LNCaP clone FGC (cell line): ENCODE data around the gene HERC4.
"Not testable (repeated sequence)": the region's sequence is repeated elsewhere in the genome, so short reads cannot be mapped to it uniquely, and the experiment has no call there.

ENCODE experiments used
- DNase-seq: peaks from one replicate; pipeline ENCODE4 v3.0.0-alpha.2; 2011; ENCODE audit warnings: low read depth
- H3K4me3 ChIP-seq: 2 replicates; pipeline ENCODE4 v1.5.1; 2011; ENCODE audit warnings: mild to moderate bottlenecking, low read depth, low read length, control low read depth
- CTCF ChIP-seq: IDR thresholded peaks from 2 replicates; pipeline ENCODE4 v1.5.1; 2012; ENCODE audit warnings: mild to moderate bottlenecking; ENCODE audit not compliant: control insufficient read depth, insufficient read depth; ENCODE audit errors: extremely low read depth

HERC4 gene

GRCh38 chr10:68027429-68027828, 47.7 kb downstream of the HERC4 start:
- TF ChIP-seq CTCF, result no peak
- DNase-seq, result no peak
- no peak overlapping the region for H3K4me3 ChIP-seq

GRCh38 chr10:68023292-68023691, 51.8 kb downstream of the HERC4 start:
- no peak for TF ChIP-seq CTCF

GRCh38 chr10:68022324-68022723, 52.8 kb downstream of the HERC4 start:
- not testable (repeated sequence) for DNase-seq, H3K4me3 ChIP-seq

More at GRCh38 chr10:68023292-68023691, 51.8 kb downstream of the HERC4 start:
- DNase-seq, result no peak
- H3K4me3 ChIP-seq, result no peak overlapping the region

DNA sequence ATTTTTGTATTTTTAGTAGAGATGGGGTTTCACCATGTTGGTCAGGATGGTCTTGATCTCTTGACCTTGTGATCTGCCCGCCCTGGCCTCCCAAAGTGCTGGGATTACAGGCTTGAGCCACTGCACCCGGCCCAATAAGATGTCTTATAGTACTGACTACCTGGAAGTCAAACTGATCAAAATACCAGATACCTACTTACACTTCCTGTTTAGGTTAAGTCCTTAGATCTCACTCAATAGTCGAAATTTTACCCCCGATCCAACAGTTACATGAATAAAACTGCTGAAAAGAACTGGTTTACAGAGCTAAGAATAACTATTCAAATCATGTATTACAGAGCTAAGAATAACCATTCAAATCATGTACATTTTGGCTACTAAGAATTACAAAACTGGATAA, 58.6 kb downstream of the HERC4 start:
- DNase-seq, H3K4me3 ChIP-seq: not testable (repeated sequence)

DNA sequence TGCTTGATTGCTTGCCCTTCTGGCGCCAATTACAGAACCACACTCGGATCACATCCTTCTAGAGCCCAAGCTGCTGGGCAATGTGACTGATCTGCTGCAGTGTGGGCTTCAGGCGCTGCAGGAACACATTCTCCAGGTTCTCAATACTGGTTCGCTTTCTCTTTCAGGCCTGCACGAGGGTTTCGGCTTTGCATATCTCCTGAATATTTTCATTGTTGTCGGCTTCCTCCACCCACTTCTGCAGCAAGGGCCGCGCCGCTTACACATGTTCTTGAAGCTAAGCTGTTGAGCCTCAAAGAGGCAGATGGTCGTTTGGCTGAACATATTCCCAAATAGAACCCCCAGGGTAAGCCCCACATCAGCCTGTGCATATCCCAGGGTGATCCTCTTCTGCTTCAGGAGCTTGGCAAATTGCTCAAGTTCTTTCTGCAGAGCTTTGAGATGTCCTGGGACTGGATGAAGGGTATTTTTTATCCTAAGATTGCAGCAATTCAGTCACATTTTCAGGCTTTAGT, 64.6 kb downstream of the HERC4 start:
- no peak for DNase-seq
- H3K4me3 ChIP-seq, result no peak overlapping the region
- TF ChIP-seq CTCF, result no peak

GRCh38 chr10:68007356-68007755, 67.7 kb downstream of the HERC4 start:
- no peak for DNase-seq
- no peak for TF ChIP-seq CTCF
- no peak overlapping the region for H3K4me3 ChIP-seq

DNA sequence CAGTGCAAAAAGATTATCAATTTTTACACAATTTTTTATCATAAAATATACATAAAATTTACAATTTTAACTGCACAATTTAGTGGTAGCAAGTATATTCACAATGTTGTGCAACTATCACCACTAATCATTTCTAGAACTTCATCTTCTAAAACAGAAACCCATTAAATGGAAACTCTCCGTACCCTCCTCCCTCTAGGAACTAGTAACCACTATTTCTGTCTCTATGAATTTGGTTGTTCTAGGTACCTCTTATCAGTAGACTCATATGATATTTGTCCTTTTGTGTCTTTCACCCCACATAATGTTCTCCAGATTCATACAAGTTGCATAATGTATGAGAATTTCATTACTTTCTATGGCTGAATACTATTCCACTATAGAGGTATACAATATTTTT, 73.5 kb downstream of the HERC4 start:
- no peak for TF ChIP-seq CTCF
- DNase-seq, result no peak
- H3K4me3 ChIP-seq, result no peak overlapping the region

DNA sequence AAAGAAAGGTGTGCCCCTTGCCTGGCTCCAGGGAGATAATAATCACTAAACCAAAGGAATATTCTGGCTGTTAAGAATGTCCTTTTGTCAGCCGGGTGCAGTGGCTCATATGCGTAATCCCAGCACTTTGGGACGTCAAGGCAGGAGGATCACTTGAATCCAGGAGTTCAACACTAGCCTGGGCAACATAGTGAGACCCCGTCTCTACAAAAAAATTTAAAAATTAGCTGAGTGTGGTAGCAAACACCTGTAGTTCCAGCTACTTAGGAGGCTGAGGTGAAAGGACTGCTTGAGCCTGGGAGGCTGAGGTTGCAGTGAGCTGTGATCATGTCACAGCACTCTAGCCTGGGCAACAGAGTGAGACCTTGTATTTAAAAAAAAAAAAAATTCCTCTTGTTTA, 74.1 kb downstream of the HERC4 start:
- no peak for DNase-seq
- TF ChIP-seq CTCF, result no peak
- no peak overlapping the region for H3K4me3 ChIP-seq
